ENCODE measurements around the gene TERT.

DNA sequence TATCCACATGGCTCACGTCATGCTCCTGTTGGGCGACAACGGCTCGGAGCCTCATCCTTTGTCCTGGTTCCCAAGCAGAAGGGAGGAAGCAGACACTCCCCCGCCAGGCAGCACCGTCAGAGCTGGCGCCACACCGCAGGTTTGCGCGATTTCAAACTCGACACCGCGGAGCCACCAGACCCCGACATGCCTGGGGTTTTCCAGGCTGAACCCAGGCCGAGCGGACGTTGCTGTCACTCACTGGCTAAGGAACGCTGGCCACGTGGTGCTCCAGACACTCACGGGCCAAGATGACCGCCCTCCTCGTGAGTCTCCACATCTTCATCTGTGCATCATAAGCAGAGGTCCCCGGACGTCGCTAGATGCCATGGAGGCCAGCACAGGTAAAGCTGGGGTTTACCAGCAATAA lies 9.0 kb downstream of the TERT start:
- TF ChIP-seq, protein P1, sequence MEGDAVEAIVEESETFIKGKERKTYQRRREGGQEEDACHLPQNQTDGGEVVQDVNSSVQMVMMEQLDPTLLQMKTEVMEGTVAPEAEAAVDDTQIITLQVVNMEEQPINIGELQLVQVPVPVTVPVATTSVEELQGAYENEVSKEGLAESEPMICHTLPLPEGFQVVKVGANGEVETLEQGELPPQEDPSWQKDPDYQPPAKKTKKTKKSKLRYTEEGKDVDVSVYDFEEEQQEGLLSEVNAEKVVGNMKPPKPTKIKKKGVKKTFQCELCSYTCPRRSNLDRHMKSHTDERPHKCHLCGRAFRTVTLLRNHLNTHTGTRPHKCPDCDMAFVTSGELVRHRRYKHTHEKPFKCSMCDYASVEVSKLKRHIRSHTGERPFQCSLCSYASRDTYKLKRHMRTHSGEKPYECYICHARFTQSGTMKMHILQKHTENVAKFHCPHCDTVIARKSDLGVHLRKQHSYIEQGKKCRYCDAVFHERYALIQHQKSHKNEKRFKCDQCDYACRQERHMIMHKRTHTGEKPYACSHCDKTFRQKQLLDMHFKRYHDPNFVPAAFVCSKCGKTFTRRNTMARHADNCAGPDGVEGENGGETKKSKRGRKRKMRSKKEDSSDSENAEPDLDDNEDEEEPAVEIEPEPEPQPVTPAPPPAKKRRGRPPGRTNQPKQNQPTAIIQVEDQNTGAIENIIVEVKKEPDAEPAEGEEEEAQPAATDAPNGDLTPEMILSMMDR (IDR thresholded peaks at IDR 0.05), result no peak
- TF ChIP-seq EP300 (IDR thresholded peaks at IDR 0.05), result no peak
